Glutamatergic neuron (in vitro differentiated cells): ENCODE data around the gene CTAG1A. TPM values are rescaled to one million over a fixed set of nuclear protein-coding genes. Genes with fewer than 3 reads are reported as not detected.
"Not testable (repeated sequence)": the region's sequence is repeated elsewhere in the genome, so short reads cannot be mapped to it uniquely, and the experiment has no call there.

Experiments used
- DNase-seq: peaks from one replicate; pipeline ENCODE4 v3.0.0; 2022
- H3K27ac Mint-ChIP-seq: one replicate; pipeline ENCODE4 v1.8.0; 2020; ENCODE audit warnings: mild to moderate bottlenecking, mixed read lengths, inconsistent platforms; ENCODE audit not compliant: unreplicated experiment
- H3K27me3 Mint-ChIP-seq: one replicate; pipeline ENCODE4 v1.8.0; 2020; ENCODE audit warnings: mild to moderate bottlenecking, moderate library complexity, mixed read lengths, inconsistent platforms; ENCODE audit not compliant: unreplicated experiment
- H3K36me3 Mint-ChIP-seq: one replicate; pipeline ENCODE4 v1.8.0; 2020; ENCODE audit warnings: mild to moderate bottlenecking, mixed read lengths, inconsistent platforms; ENCODE audit not compliant: unreplicated experiment
- H3K4me1 Mint-ChIP-seq: one replicate; pipeline ENCODE4 v1.8.0; 2020; ENCODE audit warnings: mild to moderate bottlenecking, low read depth, mixed read lengths, inconsistent platforms; ENCODE audit not compliant: unreplicated experiment
- H3K4me3 Mint-ChIP-seq: one replicate; pipeline ENCODE4 v1.8.0; 2020; ENCODE audit warnings: mild to moderate bottlenecking, mixed read lengths, inconsistent platforms; ENCODE audit not compliant: unreplicated experiment
- H3K9me3 Mint-ChIP-seq: one replicate; pipeline ENCODE4 v1.8.0; 2020; ENCODE audit warnings: mild to moderate bottlenecking, moderate library complexity, mixed read lengths, inconsistent platforms; ENCODE audit not compliant: unreplicated experiment
- CTCF ChIP-seq: fragments of 200-600 bp; sonication (generic); IDR thresholded peaks from one replicate; pipeline ENCODE4 v1.5.0; 2021; ENCODE audit not compliant: partially characterized antibody, unreplicated experiment
- total RNA-seq: library from RNA; stranded (reverse); fragmentation: NEBNext Ultra II Directional; extraction: Animal tissue kit (Norgen Biotek cat#: 25700); gene quantifications from one replicate; pipeline ENCODE4 v1.2.1, GENCODE V29; 2021; ENCODE audit not compliant: unreplicated experiment

The CTAG1A gene
- total RNA-seq, 1 donor from 2014 or later, result not detected

DNA sequence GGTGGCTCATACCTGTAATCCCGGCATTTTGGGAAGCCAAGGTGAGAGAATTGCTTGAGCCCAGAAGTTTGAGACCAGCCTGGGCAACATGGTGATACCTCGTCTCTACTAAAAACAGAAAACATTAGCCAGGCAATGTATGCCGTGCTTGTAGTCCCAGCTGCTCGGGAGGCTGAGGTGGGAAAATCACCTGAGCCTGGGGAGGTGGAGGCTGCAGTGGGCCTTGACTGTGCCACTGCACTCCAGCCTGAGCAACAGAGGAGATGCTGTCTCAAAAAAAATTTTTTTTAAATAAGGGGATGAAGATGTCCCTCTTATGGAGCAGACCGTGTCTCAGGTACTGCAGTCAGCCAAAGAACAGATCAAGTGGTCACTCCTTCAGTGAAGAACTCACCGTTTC, 20.6 kb downstream of the CTAG1A start:
- DNase-seq, result no peak
- Mint-ChIP-seq H3K27ac (no peak overlapping the region), H3K9me3 (peaks cover 1% of the 10 kb centered on the region), H3K4me3 (no peak overlapping the region), H3K36me3 (no peaks in the 10 kb centered on the region), H3K27me3 (no peaks in the 10 kb centered on the region), H3K4me1 (no peaks in the 10 kb centered on the region)
- TF ChIP-seq CTCF, result no peak

DNA sequence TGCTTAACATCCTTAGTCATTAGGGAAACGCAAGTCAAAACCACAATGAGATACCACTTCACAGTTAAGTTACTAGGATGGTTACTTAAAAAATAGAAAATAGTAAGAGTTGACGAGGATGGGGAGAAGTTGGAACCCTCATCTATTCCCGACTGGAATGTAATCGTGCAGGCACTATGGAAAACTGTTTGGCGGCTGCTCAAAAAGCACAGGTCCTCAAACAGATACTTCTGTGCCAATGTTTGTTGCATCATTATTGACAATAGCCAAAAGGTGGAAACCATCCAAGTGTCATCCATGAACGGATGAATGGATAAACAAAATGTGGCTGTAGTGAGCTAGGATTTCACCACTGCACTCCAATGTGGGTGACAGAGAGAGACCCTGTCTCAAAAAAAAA, 22.4 kb downstream of the CTAG1A start:
- no peaks in the 10 kb centered on the region for H3K4me1 Mint-ChIP-seq

GRCh38 chrX:154607976-154608375, 23.0 kb downstream of the CTAG1A start:
- H3K36me3 Mint-ChIP-seq, H3K9me3 Mint-ChIP-seq, H3K27me3 Mint-ChIP-seq, DNase-seq, H3K27ac Mint-ChIP-seq, H3K4me3 Mint-ChIP-seq, H3K4me1 Mint-ChIP-seq: not testable (repeated sequence)

More for the DNA sequence above, 22.4 kb downstream of the CTAG1A start:
- peaks cover 1% of the 10 kb centered on the region for H3K9me3 Mint-ChIP-seq
- no peak overlapping the region for H3K4me3 Mint-ChIP-seq
- DNase-seq, result no peak
- TF ChIP-seq CTCF, result no peak
- H3K27me3 Mint-ChIP-seq, result no peaks in the 10 kb centered on the region
- no peaks in the 10 kb centered on the region for H3K36me3 Mint-ChIP-seq
- H3K27ac Mint-ChIP-seq, result no peak overlapping the region

DNA sequence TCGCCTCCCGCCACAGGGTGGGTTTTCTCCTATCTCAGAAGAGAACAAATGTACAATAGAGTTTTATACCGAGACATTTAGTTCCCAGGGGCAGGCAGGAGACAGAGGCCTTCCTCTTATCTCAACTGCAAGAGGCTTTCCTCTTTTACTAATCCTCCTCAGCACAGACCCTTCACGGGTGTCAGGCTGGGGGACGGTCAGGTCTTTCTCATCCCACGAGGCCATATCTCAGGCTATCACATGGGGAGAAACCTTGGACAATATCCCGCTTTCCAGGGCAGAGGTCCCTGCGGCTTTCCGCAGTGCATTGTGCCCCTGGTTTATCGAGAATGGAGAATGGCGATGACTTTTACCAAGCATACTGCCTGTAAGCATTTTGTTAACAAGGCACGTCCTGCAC, 23.9 kb downstream of the CTAG1A start:
- not testable (repeated sequence) for H3K4me3 Mint-ChIP-seq, H3K36me3 Mint-ChIP-seq, H3K27ac Mint-ChIP-seq, DNase-seq, H3K4me1 Mint-ChIP-seq, H3K27me3 Mint-ChIP-seq, H3K9me3 Mint-ChIP-seq

DNA sequence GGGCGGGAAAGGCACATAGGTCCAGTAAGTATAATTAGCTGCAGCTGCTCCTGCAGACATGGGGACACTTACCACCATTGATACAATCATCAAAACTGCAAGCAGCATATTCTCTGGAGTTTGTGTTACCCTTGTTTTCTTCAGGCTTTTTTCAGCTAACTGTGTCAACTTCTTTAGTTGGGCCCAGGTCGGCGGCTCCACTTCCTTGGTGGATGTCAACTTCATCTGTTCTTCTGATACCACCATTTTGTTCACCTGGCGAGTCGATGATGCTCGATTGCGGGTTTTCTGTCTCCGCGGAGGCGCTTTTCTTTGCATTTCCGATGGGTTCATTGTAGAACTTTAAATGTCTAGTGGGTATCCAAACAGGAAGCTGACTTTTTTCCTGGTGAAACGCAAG, 26.2 kb downstream of the CTAG1A start:
- not testable (repeated sequence) for H3K4me1 Mint-ChIP-seq, DNase-seq, H3K36me3 Mint-ChIP-seq, H3K9me3 Mint-ChIP-seq, H3K27ac Mint-ChIP-seq, H3K27me3 Mint-ChIP-seq, H3K4me3 Mint-ChIP-seq

DNA sequence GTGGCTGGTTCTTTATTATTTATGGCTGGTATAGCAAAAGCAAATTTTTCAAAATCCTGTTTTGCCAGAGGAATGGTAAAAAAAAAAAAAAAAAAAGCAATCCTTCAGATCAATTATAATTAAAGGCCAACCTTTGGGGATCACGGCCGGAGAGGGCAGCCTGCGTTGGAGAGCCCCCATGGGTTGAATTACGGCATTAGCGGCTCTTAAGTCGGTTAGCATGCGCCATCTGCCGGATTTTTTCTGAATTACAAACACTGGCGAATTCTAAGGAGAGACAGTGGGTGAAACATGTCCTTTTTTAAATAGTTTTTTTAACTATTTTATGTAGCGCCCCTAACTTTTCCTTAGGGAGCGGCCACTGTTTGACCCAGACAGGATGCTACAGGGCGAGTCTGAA, 28.7 kb downstream of the CTAG1A start:
- not testable (repeated sequence) for DNase-seq, H3K27me3 Mint-ChIP-seq, H3K27ac Mint-ChIP-seq, H3K4me3 Mint-ChIP-seq, H3K4me1 Mint-ChIP-seq, H3K9me3 Mint-ChIP-seq, H3K36me3 Mint-ChIP-seq

GRCh38 chrX:154619182-154619581, 34.2 kb downstream of the CTAG1A start, which contains the start of gene CTAG1B:
Gene CTAG1B (minus strand): TSS chrX:154619282. CDS start chrX:154619218, 64 bp downstream.
- H3K27ac Mint-ChIP-seq, H3K36me3 Mint-ChIP-seq: not testable (repeated sequence)

GRCh38 chrX:154620767-154621414, 36.0 kb downstream of the CTAG1A start:
- H3K36me3 Mint-ChIP-seq, DNase-seq, H3K4me1 Mint-ChIP-seq, H3K9me3 Mint-ChIP-seq, H3K27me3 Mint-ChIP-seq, H3K27ac Mint-ChIP-seq, H3K4me3 Mint-ChIP-seq: not testable (repeated sequence)

More at GRCh38 chrX:154619182-154619581, 34.2 kb downstream of the CTAG1A start, which contains the start of gene CTAG1B:
- not testable (repeated sequence) for H3K9me3 Mint-ChIP-seq, H3K27me3 Mint-ChIP-seq, DNase-seq, H3K4me3 Mint-ChIP-seq, H3K4me1 Mint-ChIP-seq

- H3K27me3 Mint-ChIP-seq, H3K4me1 Mint-ChIP-seq, H3K36me3 Mint-ChIP-seq, DNase-seq, H3K9me3 Mint-ChIP-seq, H3K27ac Mint-ChIP-seq, H3K4me3 Mint-ChIP-seq: not testable (repeated sequence)
Measured at GRCh38 chrX:154628960-154629359, 44.0 kb downstream of the CTAG1A start.

DNA sequence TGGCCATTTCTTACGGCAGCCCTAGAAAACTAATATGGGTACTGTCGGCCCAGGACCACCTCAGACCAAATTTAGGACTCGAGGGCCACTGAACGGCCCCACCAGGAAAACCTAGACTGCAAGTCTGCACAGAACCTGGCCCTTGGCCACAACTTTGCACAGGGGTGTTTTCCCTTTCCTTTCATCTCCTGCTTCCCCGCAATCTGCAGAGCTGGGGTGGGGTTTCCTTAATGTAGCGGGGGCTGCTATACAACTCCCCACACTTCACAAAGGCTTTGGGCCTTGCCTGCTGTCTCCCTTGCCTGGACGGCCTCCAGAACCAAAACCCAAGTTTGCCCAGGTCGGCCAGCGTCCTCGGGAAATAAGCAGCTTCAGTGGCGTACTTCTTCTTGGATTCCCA, 46.0 kb downstream of the CTAG1A start:
- not testable (repeated sequence) for H3K4me3 Mint-ChIP-seq, DNase-seq, H3K27me3 Mint-ChIP-seq, H3K27ac Mint-ChIP-seq, H3K9me3 Mint-ChIP-seq, H3K4me1 Mint-ChIP-seq, H3K36me3 Mint-ChIP-seq

- DNase-seq, H3K9me3 Mint-ChIP-seq, H3K4me3 Mint-ChIP-seq: not testable (repeated sequence)
Measured at GRCh38 chrX:154633661-154634060, 48.7 kb downstream of the CTAG1A start.

More at GRCh38 chrX:154633661-154634060, 48.7 kb downstream of the CTAG1A start:
- H3K27ac Mint-ChIP-seq, H3K4me1 Mint-ChIP-seq, H3K27me3 Mint-ChIP-seq, H3K36me3 Mint-ChIP-seq: not testable (repeated sequence)
